GM21381 (cell line): ENCODE results near the gene MPG.
"Not testable (repeated sequence)": the region's sequence is repeated elsewhere in the genome, so short reads cannot be mapped to it uniquely, and the experiment has no call there.

Experiments
- ATAC-seq: cut with Tn5 transposase; IDR thresholded peaks from one replicate; pipeline ENCODE4 v1.9.1; 2021; ENCODE audit warnings: mild to moderate bottlenecking, moderate library complexity; ENCODE audit not compliant: unreplicated experiment

The MPG gene

GRCh38 chr16:77807-78443 is at the start of gene MPG:
MPG (plus strand) TSS chr16:78225; CDS start chr16:78310, 85 bp downstream.
- peak; percentile 76 for ATAC-seq

DNA sequence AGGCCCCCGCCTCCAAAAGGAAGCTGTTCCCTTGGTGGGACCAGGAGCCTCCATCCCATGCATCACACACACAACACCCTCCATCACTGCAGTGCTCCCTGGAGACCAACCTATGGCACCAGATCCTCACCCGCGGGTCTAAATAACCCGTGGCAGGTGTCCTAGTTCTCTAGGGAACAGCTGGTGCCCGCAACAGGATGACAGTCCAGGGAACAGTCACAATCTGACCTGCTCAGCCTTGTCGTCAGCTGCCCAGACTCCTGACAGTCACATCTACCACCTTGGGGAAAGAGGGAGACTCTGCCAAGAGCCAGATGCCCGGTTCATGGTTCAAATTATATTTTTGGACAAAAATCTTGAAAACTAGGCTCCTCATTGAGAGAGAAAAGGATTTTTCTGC is 47.4 kb upstream of the MPG start:
- not testable (repeated sequence) for ATAC-seq

- ATAC-seq, result not testable (repeated sequence)
Observed at GRCh38 chr16:33154-33876, 44.7 kb upstream of the MPG start.

DNA sequence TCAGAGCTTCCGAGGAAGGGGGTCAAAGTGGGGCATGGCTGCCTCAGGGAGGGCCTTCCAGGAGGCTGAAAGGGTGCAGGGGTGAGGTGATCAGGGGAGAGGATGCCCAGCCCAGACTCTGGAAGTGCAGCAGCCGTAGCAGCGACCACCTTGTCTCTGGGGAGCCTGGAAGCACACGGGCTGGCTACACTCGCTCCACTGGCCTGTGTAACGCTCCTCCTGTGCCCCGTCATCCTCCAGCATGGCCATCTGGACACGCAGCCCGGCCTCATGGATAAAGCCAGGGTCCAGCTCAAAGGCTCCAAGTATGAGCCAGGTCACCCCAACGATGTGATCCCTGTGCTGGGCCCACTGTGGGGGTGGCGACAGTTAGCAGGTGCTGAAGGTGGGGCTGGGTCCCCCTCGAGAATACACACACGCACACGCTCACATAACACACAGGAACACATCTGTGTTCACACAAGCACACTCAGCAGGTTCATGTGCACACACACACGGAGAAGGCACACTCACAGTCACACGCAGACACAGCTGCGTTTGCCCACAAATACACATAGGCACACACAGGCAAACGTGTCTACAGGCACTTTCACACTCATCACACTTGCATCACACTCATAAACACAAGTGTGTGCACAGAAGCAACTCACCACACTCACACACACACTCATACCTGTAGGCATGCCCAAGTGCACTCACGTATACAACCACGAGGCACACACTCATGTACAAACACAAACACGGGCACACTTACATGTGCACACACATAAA is 44.0 kb upstream of the MPG start:
- no peak for ATAC-seq

GRCh38 chr16:34648-34987 is 43.4 kb upstream of the MPG start:
- no peak for ATAC-seq

DNA sequence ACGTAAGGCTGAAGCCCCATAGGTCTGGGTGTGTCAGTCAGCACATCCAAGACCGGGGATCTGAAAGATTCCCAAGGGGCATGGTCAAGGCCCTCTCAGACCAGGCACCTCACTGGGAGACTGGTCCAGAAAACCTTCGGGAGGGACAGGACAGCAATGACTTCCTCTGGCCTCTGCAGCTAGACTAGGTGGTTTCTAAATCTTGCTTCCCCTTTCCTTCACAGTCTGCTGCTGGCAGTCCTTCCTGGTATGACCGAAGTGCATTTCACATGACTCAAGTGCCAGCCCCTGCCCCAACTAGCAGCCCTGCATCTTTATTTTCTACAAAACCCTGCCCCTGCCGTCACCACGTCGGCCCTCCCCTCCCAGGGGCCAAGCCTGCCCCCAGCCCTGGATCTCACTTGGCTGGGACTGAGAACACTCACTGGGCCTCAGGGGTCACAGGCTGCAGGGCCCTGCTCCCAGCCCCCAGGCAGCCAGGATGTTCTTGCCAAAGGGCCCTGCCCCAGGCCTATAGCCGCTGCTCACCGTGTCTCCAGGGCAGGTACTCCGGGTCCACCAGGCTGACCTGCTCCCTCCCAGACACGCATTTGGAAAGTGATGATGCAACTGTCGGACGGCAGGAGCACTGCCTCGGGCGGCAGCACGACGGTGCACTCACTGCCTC is 42.9 kb upstream of the MPG start:
- no peak for ATAC-seq

DNA sequence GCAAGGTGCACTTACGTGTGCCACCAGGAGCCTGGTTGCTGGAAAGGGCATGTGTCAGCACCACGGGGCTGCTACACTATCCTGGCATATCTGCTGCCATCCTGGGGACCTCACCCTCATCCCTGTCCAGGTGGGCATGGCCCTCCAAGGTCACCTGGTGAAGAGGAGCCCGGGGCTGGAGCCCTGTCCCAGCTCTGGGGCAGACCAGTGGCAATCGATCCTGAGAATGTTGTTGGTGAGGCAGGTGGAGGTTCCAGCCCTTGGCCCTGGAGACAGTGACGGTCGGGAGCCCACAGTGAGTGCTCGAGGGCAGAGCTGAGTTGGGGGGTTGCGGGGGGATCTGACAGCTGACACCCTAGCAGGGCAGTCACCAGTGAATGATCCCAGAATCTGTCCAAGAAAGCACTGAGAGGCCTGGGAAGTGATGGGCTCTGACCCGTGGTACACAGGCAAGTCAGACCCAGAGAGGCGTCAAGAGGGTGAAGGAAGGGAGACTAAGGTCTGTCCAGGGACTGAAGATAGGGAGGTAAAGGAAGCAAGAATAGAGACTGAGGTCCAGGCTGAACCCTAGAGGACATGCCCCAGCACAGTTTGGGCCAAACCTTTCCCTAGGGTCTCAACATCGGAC is 42.2 kb upstream of the MPG start:
- no peak for ATAC-seq

- no peak for ATAC-seq
Observed at GRCh38 chr16:36336-36984, 41.6 kb upstream of the MPG start.

GRCh38 chr16:37511-37910 is 40.5 kb upstream of the MPG start:
- ATAC-seq, result no peak

GRCh38 chr16:38206-38605 is 39.8 kb upstream of the MPG start:
- not testable (repeated sequence) for ATAC-seq

DNA sequence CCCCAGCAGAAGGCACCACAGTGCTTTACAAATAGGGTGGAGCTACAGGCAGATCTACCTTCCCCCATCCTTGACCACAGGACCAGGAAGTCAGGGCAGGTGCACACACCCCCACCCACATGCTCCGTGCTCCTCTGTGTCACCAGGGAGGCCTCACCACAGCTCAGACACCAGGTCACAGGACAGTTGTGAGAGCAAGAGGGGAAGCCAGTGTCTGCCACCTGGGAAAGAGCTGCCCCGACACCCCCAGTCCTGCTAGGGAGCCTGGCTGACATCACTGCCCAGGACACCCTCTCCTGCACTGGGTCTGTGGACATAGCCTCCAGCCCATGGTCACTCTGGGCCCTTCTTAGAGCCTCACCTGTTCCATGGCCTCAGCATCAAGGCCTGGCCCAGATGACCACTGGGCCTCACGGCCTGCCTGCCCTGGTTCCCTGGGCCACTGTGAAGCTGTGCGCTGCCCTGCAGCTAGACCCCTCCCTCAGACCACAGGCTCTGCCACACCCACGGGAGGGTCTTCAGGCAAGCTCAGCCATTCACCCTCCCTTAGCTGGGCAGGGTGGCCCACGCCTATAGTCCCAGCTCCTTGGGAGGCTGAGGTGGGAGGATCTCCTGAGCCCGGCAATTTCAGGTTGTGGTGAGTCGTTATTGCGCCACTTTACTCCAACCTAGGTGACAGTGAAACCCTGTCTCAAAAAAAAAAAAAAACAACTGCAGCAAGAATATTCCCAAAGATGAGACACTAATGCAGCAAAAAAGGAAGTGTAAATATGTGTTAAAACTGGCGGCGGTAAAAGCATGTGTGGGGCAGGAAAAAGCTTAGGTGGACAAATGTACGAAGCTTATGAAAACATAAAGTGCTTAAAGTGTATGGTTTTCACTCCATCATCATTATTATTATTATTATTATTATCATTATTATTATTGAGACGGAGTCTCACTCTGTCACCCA is 38.8 kb upstream of the MPG start:
- ATAC-seq, result peak; percentile 68

DNA sequence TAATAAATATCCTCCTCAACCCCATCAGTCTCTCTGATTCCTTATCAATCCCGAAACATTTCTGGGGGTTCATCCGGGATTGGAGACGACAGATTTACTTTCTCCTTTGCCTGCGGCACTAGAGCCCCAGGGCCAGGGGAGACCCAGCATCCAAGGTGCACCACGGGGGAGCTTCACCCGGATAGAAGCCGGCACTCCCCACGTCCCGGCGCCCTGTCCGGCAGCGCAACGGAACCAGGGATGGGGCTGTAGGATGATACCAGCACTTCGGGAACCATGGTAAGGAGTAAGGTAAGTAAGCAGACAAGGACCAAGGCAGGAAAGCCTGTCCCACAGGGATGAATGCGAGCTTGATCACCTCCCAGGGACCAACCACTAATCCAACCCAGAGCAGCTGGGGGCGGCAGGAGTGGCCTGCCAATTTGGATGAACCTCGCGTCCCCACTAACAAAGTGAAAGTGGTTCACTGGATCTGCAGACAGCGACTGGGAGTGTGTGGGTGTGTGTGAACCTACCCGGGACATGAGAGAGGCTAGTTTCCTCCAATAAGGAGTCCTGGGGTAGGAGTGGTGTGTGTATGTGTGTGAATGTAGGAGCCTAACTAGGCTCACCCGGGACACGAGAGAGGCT is 36.5 kb upstream of the MPG start:
- no peak for ATAC-seq

GRCh38 chr16:42069-42457 is 36.0 kb upstream of the MPG start:
- no peak for ATAC-seq

GRCh38 chr16:42691-43090 is 35.3 kb upstream of the MPG start:
- ATAC-seq, result no peak

DNA sequence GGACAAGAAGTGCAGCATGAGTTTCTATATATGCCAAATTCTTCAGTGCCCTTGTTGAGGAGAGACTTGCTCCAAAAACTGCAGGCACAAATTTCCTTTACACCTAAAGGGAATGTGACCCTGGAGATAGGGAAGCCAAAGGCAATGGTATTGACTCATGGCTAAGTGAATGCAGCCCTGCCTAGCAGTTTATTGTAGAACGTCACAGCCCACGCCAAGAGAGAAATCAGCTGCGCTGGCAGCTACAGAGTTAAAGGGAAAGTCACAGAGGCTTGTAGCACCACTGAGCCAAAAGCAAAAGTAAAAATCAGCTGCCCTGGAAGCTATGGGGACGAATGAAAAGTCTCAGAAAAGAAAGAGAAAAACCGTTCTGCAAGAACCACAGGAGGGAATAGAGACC is 34.7 kb upstream of the MPG start:
- no peak for ATAC-seq

DNA sequence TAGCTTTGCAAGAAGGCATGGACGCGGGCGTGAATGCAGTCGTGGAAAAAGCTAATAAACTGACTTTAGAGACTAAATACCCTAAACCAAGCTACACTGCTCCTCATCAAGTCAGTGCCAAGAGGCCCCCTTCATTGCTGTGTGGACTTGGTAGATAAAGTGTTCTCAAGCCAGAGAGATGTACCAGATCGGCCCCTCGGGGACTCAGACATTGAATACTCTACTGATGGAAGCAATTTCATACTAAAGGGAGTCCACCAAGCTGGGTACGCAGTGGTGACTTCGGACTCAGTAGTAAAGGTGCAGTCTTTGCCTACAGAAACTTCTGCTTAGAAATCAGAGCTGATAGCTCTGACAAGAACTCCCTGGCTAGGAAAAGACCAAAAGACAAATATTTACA is 33.4 kb upstream of the MPG start:
- no peak for ATAC-seq

- ATAC-seq, result no peak
Observed at GRCh38 chr16:45454-45853, 32.6 kb upstream of the MPG start.

DNA sequence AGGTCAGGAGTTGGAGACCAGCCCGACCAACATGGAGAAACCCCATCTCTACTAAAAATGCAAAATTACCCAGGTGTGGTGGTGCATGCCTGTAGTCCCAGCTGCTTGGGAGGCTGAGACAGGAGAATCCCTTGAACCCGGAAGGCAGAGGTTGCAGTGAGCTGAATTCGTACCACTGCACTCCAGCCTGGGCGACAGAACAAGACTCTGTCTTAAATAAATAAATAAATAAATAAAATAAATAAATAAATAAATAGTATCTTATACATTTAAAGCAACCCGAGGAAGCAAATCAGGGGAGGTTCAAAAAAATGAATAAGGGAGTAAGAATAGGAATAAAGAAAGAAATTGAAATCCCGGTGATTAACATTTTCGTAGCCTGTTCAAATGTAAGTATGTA is 31.5 kb upstream of the MPG start:
- ATAC-seq, result not testable (repeated sequence)

DNA sequence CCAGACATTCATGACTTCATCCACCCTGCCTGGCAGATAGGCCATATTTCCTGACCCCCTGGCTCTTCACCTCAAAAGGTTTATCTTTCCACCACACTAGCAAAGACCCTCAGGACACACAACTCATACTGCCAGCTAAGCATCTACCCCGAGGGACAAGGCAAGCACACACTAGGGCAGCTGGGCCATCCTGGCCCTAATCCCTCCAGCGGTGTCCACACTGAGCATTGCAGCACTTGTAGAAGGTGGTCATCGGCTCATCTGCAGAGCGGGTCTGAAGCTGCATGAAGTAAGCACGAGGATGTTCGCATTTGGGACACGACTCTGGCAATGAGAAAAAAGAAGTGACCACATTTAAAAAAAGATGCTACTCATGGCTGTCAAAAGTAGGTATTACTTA is 30.8 kb upstream of the MPG start:
- ATAC-seq, result no peak
